Thymus (tissue), 2 donors: ENCODE results near the gene RPP25. TPM values are rescaled to one million over a fixed set of nuclear protein-coding genes. Genes with fewer than 3 reads are reported as not detected.

Experiments
- polyA plus RNA-seq: library from polyadenylated mRNA; stranded (reverse); fragments of 200-250 nt; gene quantifications from one replicate; pipeline ENCODE4 v1.2.3, GENCODE V29; 2013
- total RNA-seq: library from RNA; stranded (reverse); fragments of 120-200 nt; gene quantifications from one replicate; pipeline ENCODE4 v1.2.4, GENCODE V29; 2013
- donor health status: healthy.

RPP25 gene
- total and polyA plus RNA-seq, 2 donors, result 3.5 to 6.7 TPM

Other genes starting within 250 kb of the RPP25 start
- 0.09 TPM for gene CYP1A1, start 231.2 kb downstream of the RPP25 start, total RNA-seq
- 0.11 TPM for gene CYP1A1, start 231.2 kb downstream of the RPP25 start, polyA plus RNA-seq
- gene CYP1A2, start 207.9 kb downstream of the RPP25 start, total RNA-seq, result not detected
- gene CYP1A2, start 207.9 kb downstream of the RPP25 start, polyA plus RNA-seq, result 0.05 TPM
- gene CSK, start 174.7 kb downstream of the RPP25 start, total RNA-seq, result 39.2 TPM
- gene CSK, start 174.7 kb downstream of the RPP25 start, polyA plus RNA-seq, result 94.4 TPM
- gene LMAN1L, start 143.9 kb downstream of the RPP25 start, total RNA-seq, result not detected
- gene LMAN1L, start 143.9 kb downstream of the RPP25 start, polyA plus RNA-seq, result 0.41 TPM
- gene CPLX3, start 130.1 kb downstream of the RPP25 start, total RNA-seq, result 0.05 TPM
- 1.1 TPM for gene CPLX3, start 130.1 kb downstream of the RPP25 start, polyA plus RNA-seq
- 26.0 TPM for gene ULK3, start 113.6 kb downstream of the RPP25 start, total RNA-seq
- 59.4 TPM for gene ULK3, start 113.6 kb downstream of the RPP25 start, polyA plus RNA-seq
- 15.7 TPM for gene SCAMP2, start 83.4 kb downstream of the RPP25 start, total RNA-seq
- gene SCAMP2, start 83.4 kb downstream of the RPP25 start, polyA plus RNA-seq, result 35.2 TPM
- gene MPI, start 66.7 kb downstream of the RPP25 start, total RNA-seq, result 36.1 TPM
- 22.2 TPM for gene MPI, start 66.7 kb downstream of the RPP25 start, polyA plus RNA-seq
- gene FAM219B, start 49.9 kb downstream of the RPP25 start, total RNA-seq, result 28.0 TPM
- gene FAM219B, start 49.9 kb downstream of the RPP25 start, polyA plus RNA-seq, result 25.5 TPM
- 65.5 TPM for gene COX5A, start 18.7 kb downstream of the RPP25 start, total RNA-seq
- gene COX5A, start 18.7 kb downstream of the RPP25 start, polyA plus RNA-seq, result 191 TPM
- 2.3 TPM for gene SCAMP5, start 38.8 kb upstream of the RPP25 start, total RNA-seq
- 8.4 TPM for gene SCAMP5, start 38.8 kb upstream of the RPP25 start, polyA plus RNA-seq
- 11.3 TPM for gene PPCDC, start 66.8 kb upstream of the RPP25 start, total RNA-seq
- 20.9 TPM for gene PPCDC, start 66.8 kb upstream of the RPP25 start, polyA plus RNA-seq
- 6.1 TPM for gene C15orf39, start 245.1 kb upstream of the RPP25 start, total RNA-seq
- 7.0 TPM for gene C15orf39, start 245.1 kb upstream of the RPP25 start, polyA plus RNA-seq